Myocyte (in vitro differentiated cells): ENCODE measurements around the gene ST3GAL2. TPM values are rescaled to one million over a fixed set of nuclear protein-coding genes. Genes with fewer than 3 reads are reported as not detected.
"Not testable (repeated sequence)": the region's sequence is repeated elsewhere in the genome, so short reads cannot be mapped to it uniquely, and the experiment has no call there.

Experiments
- DNase-seq: peaks from one replicate; pipeline ENCODE4 v3.0.0-alpha.2; 2012; ENCODE audit warnings: low read depth
- total RNA-seq: library from RNA; depleted of rRNA; stranded (reverse); fragments of >200 nt; gene quantifications from 2 replicates; pipeline ENCODE4 v1.2.3, GENCODE V29; 2014

The ST3GAL2 gene
- total RNA-seq, 1 donor from 2014 or later: 14.4 TPM

GRCh38 chr16:70467608-70468007 lies 28.7 kb upstream of the ST3GAL2 start:
- no peak for DNase-seq

GRCh38 chr16:70467113-70467512 lies 28.2 kb upstream of the ST3GAL2 start:
- DNase-seq: no peak

- no peak for DNase-seq
Observed at GRCh38 chr16:70466805-70467076, 27.8 kb upstream of the ST3GAL2 start.

GRCh38 chr16:70465999-70466804 lies 27.3 kb upstream of the ST3GAL2 start:
- no peak for DNase-seq

GRCh38 chr16:70463235-70463634 lies 24.3 kb upstream of the ST3GAL2 start:
- no peak for DNase-seq

- DNase-seq: peak; percentile 41
Observed at GRCh38 chr16:70460737-70461261, 21.9 kb upstream of the ST3GAL2 start.

- DNase-seq: no peak
Observed at GRCh38 chr16:70457446-70458166, 18.7 kb upstream of the ST3GAL2 start.

GRCh38 chr16:70455910-70456309 lies 17.0 kb upstream of the ST3GAL2 start:
- DNase-seq: no peak

GRCh38 chr16:70454222-70455034 lies 15.5 kb upstream of the ST3GAL2 start, which contains the start of gene FCSK:
TSS of gene FCSK (plus strand) at chr16:70454595. CDS start at chr16:70463191, 8,596 bp downstream.
- DNase-seq: peak; percentile 76

- DNase-seq: peak; percentile 72
Observed at GRCh38 chr16:70453892-70454221, 15.0 kb upstream of the ST3GAL2 start.

GRCh38 chr16:70453117-70453891 lies 14.4 kb upstream of the ST3GAL2 start:
- no peak for DNase-seq

GRCh38 chr16:70451004-70451340 lies 12.1 kb upstream of the ST3GAL2 start:
- not testable (repeated sequence) for DNase-seq

GRCh38 chr16:70450142-70451003 lies 11.5 kb upstream of the ST3GAL2 start:
- DNase-seq: not testable (repeated sequence)

GRCh38 chr16:70448075-70448474 lies 9.2 kb upstream of the ST3GAL2 start:
- no peak for DNase-seq

- no peak for DNase-seq
Observed at GRCh38 chr16:70444249-70445063, 5.6 kb upstream of the ST3GAL2 start.

- no peak for DNase-seq
Observed at GRCh38 chr16:70442344-70442743, 3.4 kb upstream of the ST3GAL2 start.

GRCh38 chr16:70441406-70441990 lies 2.6 kb upstream of the ST3GAL2 start:
- DNase-seq: no peak

GRCh38 chr16:70440009-70440692 lies 1.3 kb upstream of the ST3GAL2 start:
- no peak for DNase-seq
